Natural killer cell (primary cell): ENCODE results near the gene RPL22. TPM values are rescaled to one million over a fixed set of nuclear protein-coding genes. Genes with fewer than 3 reads are reported as not detected.

Experiments
- ATAC-seq, 3 donors: fragments of 150-1000 bp in 2 of 3; fragments of 200-7000 bp in 1 of 3; cut with Tn5 transposase; 1 replicate in 1 of 3; 2 replicates in 2 of 3; pipeline ENCODE4 v1.10.0; 2021; ENCODE audit warnings: mild to moderate bottlenecking in 2 of 3, moderate library complexity in 2 of 3
- DNase-seq, 2 donors: peaks; one replicate each; pipeline versions ENCODE4 v3.0.0 to v3.0.0-alpha.2; 2013 to 2021; ENCODE audit warnings: mixed read lengths in 1 of 2
- H3K27ac ChIP-seq: one replicate; pipeline ENCODE4 v1.5.1; 2013; ENCODE audit warnings: mild to moderate bottlenecking, low read length
- H3K27me3 ChIP-seq: one replicate; pipeline ENCODE4 v1.6.1; 2013; ENCODE audit warnings: low read length; ENCODE audit not compliant: control insufficient read depth, insufficient read depth
- H3K36me3 ChIP-seq: one replicate; pipeline ENCODE4 v1.6.1; 2013; ENCODE audit warnings: low read length; ENCODE audit not compliant: control insufficient read depth, insufficient read depth
- H3K4me1 ChIP-seq: one replicate; pipeline ENCODE4 v1.6.1; 2013; ENCODE audit warnings: low read length; ENCODE audit not compliant: control insufficient read depth, insufficient read depth
- H3K4me3 ChIP-seq: one replicate; pipeline ENCODE4 v1.5.1; 2013; ENCODE audit warnings: low read length
- H3K9me3 ChIP-seq: one replicate; pipeline ENCODE4 v1.6.1; 2013; ENCODE audit warnings: low read length; ENCODE audit not compliant: control insufficient read depth, insufficient read depth
- H3K27ac Mint-ChIP-seq, 2 donors: one replicate each; pipeline ENCODE4 v1.8.0; 2022; ENCODE audit warnings: mild to moderate bottlenecking in 2 of 2, mixed read lengths in 2 of 2, moderate library complexity in 1 of 2
- H3K27me3 Mint-ChIP-seq, 2 donors: one replicate each; pipeline ENCODE4 v1.8.0; 2022; ENCODE audit warnings: low read depth in 2 of 2, mixed read lengths in 2 of 2
- H3K36me3 Mint-ChIP-seq: one replicate; pipeline ENCODE4 v1.8.0; 2022; ENCODE audit warnings: mixed read lengths
- H3K4me1 Mint-ChIP-seq, 2 donors: one replicate each; pipeline ENCODE4 v1.8.0; 2022; ENCODE audit warnings: mixed read lengths in 2 of 2
- H3K4me3 Mint-ChIP-seq: one replicate; pipeline ENCODE4 v1.8.0; 2022; ENCODE audit warnings: mild to moderate bottlenecking, moderate library complexity, mixed read lengths
- H3K9me3 Mint-ChIP-seq, 2 donors: one replicate each; pipeline ENCODE4 v1.8.0; 2022; ENCODE audit warnings: mixed read lengths in 2 of 2
- CTCF ChIP-seq: fragments of 200-600 bp; IDR thresholded peaks from one replicate; pipeline ENCODE4 v1.8.0; 2022; ENCODE audit warnings: antibody characterized with exemption
- WGBS: methylation state at CpG from one replicate; pipeline ENCODE4 v1.1.7; 2013; ENCODE audit warnings: missing lambda C conversion rate; ENCODE audit not compliant: insufficient coverage; 5-methylcytosine and 5-hydroxymethylcytosine counted together
- intact Hi-C: fragments of 100-400 bp; cut with micrococcal nuclease; formaldehyde crosslinking; loops from one replicate; pipeline ENCODE4 v1.14.2; 2022
- total RNA-seq, 4 donors: library from RNA; stranded (reverse); fragments of 120-200 nt in 1 of 4; gene quantifications; one replicate each; pipeline versions ENCODE4 v1.2.3 to v1.2.4, GENCODE V29; 2013 to 2022

RPL22 gene
- total RNA-seq, 3 donors from 2014 or later (not counting 1 experiment from before 2014, with no cell fraction given) = 210 to 239 (median 228) TPM

- Mint-ChIP-seq H3K36me3 (no peaks in the 10 kb centered on the region), H3K4me1 (peaks cover 0 to 26% of the 10 kb centered on the region in 2 donors), H3K27me3 (no peaks in the 10 kb centered on the region), H3K4me3 (no peak overlapping the region), H3K27ac (no peak overlapping the region), H3K9me3 (no peaks in the 10 kb centered on the region)
- peaks cover 44% of the 10 kb centered on the region for H3K4me1 ChIP-seq
- intact Hi-C loops = no loop called here
- H3K36me3 ChIP-seq = no peaks in the 10 kb centered on the region
- H3K27ac ChIP-seq = no peak overlapping the region
- H3K4me3 ChIP-seq = no peak overlapping the region
- no peak for TF ChIP-seq CTCF
- H3K27me3 ChIP-seq = peaks cover 9% of the 10 kb centered on the region
- ATAC-seq (no peak), DNase-seq (no peak)
- H3K9me3 ChIP-seq = no peaks in the 10 kb centered on the region
- WGBS = 90% methylated on average over 7 of the region's 7 CpGs
These were observed 46.5 kb downstream of the RPL22 start for GRCh38 chr1:6152882-6153281.

GRCh38 chr1:6152181-6152580 is 47.2 kb downstream of the RPL22 start:
- WGBS = 82% methylated on average over 11 of the region's 11 CpGs

GRCh38 chr1:6151291-6151822 is 48.0 kb downstream of the RPL22 start:
- intact Hi-C loops = no loop called here
- H3K4me1 Mint-ChIP-seq = peaks cover 0 to 27% of the 10 kb centered on the region in 2 donors
- no peaks in the 10 kb centered on the region for H3K27me3 Mint-ChIP-seq
- Histone ChIP-seq H3K36me3 (no peaks in the 10 kb centered on the region), H3K4me1 (peaks cover 57% of the 10 kb centered on the region), H3K4me3 (no peak overlapping the region), H3K9me3 (no peaks in the 10 kb centered on the region), H3K27ac (no peak overlapping the region), H3K27me3 (peaks cover 9% of the 10 kb centered on the region)
- H3K27ac Mint-ChIP-seq = no peak overlapping the region
- H3K9me3 Mint-ChIP-seq = no peaks in the 10 kb centered on the region
- ATAC-seq (no peak), DNase-seq (no peak)
- TF ChIP-seq CTCF = no peak
- no peak overlapping the region for H3K4me3 Mint-ChIP-seq
- 91% methylated on average over 8 of the region's 9 CpGs for WGBS
- H3K36me3 Mint-ChIP-seq = no peaks in the 10 kb centered on the region

More at GRCh38 chr1:6152181-6152580, 47.2 kb downstream of the RPL22 start:
- H3K4me1 Mint-ChIP-seq = peaks cover 0 to 27% of the 10 kb centered on the region in 2 donors
- intact Hi-C loops = no loop called here
- no peak overlapping the region for H3K27ac ChIP-seq
- TF ChIP-seq CTCF = no peak
- no peaks in the 10 kb centered on the region for H3K9me3 ChIP-seq
- peaks cover 51% of the 10 kb centered on the region for H3K4me1 ChIP-seq
- H3K4me3 ChIP-seq = no peak overlapping the region
- H3K36me3 ChIP-seq = no peaks in the 10 kb centered on the region
- ATAC-seq = no peak
- H3K27me3 ChIP-seq = peaks cover 9% of the 10 kb centered on the region
- no peaks in the 10 kb centered on the region for H3K36me3 Mint-ChIP-seq
- H3K27me3 Mint-ChIP-seq = no peaks in the 10 kb centered on the region
- H3K27ac Mint-ChIP-seq = no peak overlapping the region
- H3K9me3 Mint-ChIP-seq = no peaks in the 10 kb centered on the region
- no peak overlapping the region for H3K4me3 Mint-ChIP-seq
- DNase-seq = no peak
